GM12891 (cell line): ENCODE measurements around the gene ADGRV1.

Source experiments
- POLR2A ChIP-seq: IDR thresholded peaks from 2 replicates; pipeline ENCODE4 v1.6.1; 2011; ENCODE audit warnings: low read depth, low read length, control low read depth
- POLR2AphosphoS5 ChIP-seq: IDR thresholded peaks from 2 replicates; pipeline ENCODE4 v1.6.1; 2011; ENCODE audit warnings: low read depth, low read length, control low read depth
- SPI1 ChIP-seq: IDR thresholded peaks from 2 replicates; pipeline ENCODE4 v1.6.1; 2011; ENCODE audit warnings: low read depth, low read length, control low read depth
- TAF1 ChIP-seq: IDR thresholded peaks from 2 replicates; pipeline ENCODE4 v1.6.1; 2011; ENCODE audit warnings: low read depth, low read length, control low read depth

DNA sequence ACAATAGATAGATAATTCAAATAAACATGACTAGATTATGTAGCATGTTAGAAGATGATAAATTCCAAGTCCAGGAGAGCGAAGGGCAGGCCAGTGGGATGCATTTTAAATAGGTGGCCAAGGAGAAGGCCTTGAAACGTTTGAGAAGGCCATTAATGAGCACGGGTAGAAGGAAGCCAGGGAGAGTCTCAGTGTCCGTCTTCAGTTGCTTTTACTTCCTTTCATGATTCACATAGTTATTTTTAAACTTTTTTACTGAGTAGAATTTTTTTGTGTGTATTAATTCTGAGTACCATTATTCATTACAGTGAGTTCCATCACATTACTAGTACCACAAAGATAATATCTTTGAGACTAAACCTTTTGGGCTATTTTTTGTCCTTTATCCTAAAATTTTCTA lies 565.3 kb downstream of the ADGRV1 start:
- TF ChIP-seq TAF1 (no peak), POLR2AphosphoS5 (no peak), POLR2A (no peak), SPI1 (no peak)
